Stimulated activated CD4-positive, alpha-beta T cell treated with anti-CD3 and anti-CD28 coated beads, Interleukin-12 subunit alpha, Interleukin-12 subunit beta, amount 100 ng/mL, for 48 hours (primary cell): ENCODE results near the gene KIF13A.
"Not testable (repeated sequence)": the region's sequence is repeated elsewhere in the genome, so short reads cannot be mapped to it uniquely, and the experiment has no call there.

Experiments used
- DNase-seq, 3 donors: peaks; one replicate each; pipeline ENCODE4 v3.0.0-alpha.2; 2020; ENCODE audit warnings: low read depth in 2 of 3, low spot score in 1 of 3

Gene KIF13A

DNA sequence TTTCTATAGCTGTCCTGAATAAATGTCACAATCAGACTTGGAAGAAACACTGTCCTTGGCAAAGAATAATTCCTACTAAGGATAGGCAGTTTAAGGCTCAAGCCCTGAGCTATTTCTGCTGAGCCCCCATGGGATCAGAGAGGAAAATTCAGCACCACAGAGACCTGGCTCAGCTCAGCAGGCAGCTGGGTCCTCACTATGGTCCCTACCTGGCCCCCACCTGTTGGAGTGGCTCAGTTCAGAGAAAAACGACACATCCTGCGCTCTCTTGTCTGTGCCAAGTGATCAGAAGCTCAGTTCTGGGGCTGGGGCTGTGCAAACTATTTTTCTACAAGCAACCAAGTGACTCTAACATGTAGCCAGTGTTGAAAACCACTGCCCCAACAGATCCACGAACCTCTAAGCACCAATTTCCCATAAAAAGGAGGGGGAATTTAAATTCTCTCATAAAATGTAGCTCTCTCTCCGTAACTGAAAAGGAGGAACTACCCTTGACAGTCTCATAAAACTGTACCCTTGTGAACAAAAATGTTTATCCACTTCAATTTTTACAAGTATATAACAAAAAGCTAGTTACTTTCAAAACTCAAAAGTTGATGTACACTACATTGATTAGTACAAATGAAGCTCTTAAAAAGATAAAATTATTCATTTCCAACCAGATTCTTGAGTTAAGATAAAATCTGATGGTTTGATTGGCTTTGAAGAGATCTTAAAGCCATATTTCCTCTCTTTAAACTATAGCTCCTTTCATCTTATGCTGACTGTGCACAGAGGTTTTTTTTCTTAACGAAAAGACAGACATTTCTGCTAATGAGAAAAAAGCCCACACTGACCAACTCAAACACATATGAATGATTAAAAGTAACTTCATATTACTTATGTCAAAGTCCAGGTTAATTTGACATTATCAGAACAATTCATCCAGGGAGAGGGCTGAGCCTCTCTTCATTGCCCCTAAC, 52.0 kb downstream of the KIF13A start:
- DNase-seq: no peak

DNA sequence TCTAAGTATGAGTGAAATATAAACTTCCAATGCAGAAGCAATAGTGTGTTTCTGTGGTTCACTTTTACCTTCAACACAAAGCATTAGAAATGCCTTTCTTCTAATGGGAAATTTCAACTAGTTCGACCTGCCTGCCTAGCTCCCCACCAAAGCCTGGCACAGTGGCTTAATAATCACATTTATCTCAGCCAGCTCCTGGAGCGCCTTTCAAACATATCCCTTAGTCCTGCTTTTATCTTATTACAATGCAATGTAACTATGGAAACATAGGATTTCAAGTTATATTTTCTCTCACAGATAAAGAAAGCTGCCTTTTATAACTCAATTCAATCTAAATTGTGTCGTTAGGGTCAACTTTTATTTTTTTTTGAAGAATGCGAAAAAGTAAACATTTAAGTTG, 53.7 kb downstream of the KIF13A start:
- DNase-seq: no peak

DNA sequence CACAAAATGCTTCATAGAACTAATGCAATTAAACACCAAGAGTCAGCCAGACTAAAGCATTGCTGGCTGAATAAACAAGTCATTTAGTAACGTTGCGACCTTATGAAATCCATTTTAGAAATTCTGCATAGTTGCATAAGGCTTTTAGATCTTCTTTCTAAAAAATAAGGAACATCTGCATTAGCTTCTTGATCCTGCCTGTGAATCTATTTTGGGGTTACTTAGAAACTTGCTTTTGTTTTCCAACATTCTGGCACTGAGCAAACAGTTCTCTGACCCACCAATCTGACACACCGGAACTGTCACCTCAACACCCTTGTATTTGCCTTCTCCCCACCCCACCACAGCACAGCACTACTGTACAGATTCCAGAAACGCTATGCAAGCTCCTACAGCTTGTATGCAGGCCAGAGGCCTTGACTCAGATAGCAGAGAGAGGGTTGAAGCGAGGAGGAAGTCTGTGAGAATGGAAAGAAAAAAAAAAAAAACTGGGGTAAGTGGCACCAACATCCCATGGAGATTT, 55.0 kb downstream of the KIF13A start:
- no peak for DNase-seq

DNA sequence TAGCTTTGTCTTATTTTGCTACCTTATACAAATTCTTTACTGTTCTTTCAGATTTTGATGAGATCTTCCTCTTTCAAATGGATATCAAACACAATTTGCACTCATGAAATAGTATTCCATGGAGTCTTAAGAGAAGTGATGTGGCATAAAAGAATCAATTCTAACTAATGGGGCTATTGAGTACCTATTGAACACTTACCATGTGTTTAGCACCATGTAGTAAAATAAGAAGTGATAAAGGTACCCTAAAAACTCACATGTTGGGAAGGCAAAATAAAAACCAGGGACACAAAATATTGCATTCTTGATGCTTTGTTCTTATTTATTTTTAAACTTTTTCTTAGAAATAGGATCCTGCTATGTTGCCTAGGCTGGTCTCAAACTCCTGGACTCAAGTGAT, 56.2 kb downstream of the KIF13A start:
- DNase-seq: no peak

GRCh38 chr6:17930321-17930993, 57.0 kb downstream of the KIF13A start:
- DNase-seq: no peak

DNA sequence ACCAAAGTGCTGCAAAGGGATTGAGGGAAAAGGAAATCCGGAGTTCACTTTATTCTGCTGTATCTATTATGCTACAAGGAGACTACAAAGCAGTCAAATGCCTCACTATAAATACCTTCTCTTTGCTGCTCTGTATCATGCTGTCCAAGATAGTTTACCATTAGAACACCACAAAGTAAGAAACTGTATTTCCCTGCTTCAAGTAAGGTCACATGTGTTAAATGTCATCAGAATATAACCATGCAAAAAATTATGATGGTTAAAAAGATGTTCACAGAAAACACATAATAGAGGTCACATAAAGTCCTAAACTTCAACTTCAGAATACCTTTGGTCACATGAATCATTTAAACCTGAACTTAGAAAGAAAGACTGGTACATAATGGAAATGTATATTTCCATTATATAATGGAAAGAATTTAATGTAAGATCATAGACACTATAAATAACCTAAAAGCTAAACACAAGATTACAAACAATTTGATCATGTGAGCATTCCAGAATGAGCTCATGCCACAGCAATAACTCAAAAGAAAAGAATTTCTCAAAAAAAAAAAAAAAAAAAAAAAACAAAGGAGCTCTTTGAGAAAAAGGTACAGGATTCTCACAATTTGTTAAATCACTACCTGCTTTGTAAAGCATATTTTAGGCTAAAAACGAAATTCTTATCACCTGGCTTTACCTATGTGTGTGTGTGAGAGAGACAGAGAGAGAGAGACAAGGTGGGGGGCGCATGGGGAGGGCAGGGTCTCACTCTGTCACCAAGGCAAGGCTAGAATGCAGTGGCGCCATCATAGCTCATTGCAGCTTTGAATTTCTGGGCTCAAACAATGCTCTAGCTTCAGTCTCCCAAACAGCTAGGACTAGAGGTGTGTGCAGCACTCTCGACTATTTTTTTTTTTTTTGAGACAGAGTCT, 58.7 kb downstream of the KIF13A start:
- no peak for DNase-seq

DNA sequence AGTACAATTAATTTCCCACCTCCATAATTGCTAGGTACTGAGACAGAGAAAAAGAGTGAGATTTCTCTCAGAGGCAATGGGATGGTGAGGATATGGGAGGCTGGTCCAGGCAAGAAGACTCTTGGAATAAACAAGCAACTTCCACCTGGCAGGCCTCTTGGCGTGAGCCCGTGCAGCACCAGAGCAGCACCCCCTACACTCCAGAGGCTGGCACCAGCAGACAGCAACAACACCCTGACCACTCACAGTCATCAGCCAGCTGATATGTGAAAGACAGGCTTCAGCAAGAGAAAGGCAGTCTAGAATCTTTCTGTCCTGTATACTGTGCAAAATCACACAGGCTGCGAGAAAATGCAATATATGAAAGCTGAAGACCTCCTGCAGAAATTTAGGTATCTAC, 59.7 kb downstream of the KIF13A start:
- no peak for DNase-seq

- DNase-seq: no peak
Measured at GRCh38 chr6:17923401-17923863, 64.0 kb downstream of the KIF13A start.

DNA sequence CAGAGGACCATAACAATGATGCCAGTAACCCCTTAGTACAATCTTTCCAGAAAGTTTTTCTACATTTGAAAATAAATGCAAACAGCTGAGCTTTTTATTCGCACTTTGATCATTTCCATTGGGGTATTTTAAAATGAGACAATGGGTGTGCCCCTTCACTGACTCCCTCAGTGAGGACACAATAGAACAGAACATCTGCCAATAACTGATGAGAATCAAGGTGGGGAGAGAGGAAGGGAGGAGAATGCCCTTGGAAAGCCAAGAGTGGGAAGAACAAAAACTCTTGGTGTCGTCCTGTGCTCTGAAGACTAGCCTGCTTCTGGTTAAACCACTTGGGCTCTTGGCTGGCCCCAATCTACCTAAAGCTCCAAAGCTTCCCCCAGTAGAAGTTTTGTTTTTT, 66.0 kb downstream of the KIF13A start:
- DNase-seq: no peak

DNA sequence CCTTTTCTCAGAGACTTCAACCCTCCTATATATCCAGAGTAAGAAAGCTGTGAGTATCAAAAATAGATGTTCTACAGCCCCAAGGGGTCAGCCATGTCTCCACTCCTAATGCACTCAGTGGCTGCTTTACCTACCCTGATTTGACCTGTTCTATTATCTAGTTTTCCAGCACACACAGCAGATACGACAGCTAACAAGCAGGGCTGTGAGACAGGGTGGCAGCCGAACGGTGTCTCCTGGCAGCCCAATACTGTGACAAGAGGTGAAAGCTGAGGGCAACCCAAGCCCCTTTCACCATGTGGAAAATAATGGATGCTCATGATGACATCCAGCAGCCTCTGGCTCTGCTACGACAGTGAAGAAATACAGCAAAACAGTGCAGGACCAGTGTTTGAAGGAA, 67.9 kb downstream of the KIF13A start:
- DNase-seq: no peak

- no peak for DNase-seq
Measured at GRCh38 chr6:17917837-17918763, 69.3 kb downstream of the KIF13A start.

GRCh38 chr6:17914651-17915050, 72.8 kb downstream of the KIF13A start:
- DNase-seq: no peak

DNA sequence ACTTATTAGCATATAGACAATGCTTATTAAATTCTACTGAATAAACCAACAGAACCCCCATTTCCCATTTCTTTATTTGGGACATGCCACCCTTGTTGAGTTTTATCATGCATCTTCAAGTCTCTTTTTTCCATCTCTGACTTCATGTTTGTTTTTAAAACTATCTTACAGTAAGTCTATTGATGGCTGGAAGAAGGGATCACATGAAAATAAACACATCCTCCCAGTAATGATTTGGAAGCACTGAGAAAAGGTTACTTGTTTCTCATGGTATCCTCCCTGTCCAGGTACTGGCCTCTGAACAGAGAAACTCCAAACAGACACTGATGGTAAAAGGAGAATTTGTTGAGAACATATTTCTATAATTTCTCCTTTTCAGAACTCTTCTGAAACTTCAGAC, 74.9 kb downstream of the KIF13A start:
- DNase-seq: no peak

DNA sequence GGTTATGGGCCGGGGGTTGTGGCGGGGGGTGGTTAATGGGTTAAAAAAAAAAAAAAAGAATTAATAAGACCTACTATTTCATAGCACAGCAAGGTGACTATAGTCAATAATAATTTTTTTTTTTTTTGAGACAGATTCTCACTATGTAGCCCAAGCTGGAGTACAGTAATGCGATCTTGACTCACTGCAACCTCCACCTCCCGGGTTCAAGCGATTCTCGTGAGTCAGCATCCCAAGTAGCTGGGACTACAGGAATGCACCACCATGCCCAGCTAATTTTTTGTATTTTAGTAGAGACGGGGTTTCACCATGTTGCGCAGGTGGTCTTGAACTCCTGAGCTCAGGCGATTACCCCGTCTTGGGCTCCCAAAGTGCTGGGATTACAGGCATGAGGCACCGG, 75.8 kb downstream of the KIF13A start:
- not testable (repeated sequence) for DNase-seq

DNA sequence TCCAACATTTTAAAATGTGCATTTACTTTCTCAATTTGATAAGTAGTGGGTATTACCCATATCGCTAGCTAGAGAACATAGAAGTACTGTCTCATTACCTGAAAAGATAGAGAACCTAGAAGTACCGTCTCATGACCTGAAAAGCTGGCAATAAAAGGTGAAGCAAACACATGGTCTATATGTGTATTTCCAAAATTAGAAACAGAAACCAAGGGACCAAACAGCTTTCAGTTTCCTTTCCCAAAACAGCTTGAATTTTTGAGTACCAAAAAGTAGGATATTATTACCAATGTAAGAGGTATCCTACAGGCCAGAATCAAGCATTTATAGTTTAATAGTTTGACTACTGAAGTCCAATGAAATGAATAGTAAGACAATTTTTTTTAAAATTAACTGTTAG, 77.2 kb downstream of the KIF13A start:
- DNase-seq: no peak

- DNase-seq: no peak
Measured at GRCh38 chr6:17908831-17909230, 78.6 kb downstream of the KIF13A start.

DNA sequence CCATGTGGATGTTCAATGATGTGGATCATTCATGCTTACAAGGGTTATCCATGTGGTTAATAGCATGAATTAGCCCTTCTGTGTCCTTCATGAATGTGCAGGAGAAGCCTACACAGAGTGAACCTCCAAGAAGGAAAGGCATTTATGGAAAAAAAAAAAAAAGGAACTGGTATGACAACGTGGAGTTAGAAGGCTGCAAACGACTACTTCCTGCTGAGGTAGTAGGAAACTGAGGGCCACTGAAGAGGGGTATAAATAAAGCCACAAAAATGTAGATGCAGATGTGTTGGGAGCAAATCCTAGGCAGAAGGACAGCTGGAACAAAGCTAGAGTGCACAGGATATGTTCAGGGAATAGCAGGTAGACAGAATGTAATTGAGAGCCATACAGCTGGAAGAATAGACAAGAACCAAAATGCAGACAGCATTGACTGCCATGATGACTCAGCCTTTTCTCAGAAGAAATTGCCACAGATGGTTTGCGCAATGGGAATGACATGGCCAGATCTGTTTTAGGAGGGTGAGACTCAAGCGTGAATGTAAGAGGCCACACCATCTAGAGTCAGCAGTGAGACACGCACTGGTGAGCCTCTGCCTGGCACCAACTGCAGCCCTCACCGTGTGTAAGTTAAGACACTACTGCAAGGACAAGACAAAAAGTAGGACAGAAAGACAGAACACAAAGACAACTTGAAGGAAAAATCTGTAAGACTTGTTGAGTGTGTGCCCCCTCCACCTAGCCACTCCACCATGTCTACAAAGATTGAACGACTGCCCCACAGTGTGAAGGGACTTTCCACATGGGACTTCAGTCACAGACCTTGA, 79.8 kb downstream of the KIF13A start:
- DNase-seq: peak in 1 of 3 donors; percentile 6

- no peak for DNase-seq
Measured at GRCh38 chr6:17905611-17906592, 81.5 kb downstream of the KIF13A start.
